BE2C (cell line): ENCODE measurements around the gene ZNF138.

Source experiments
- DNase-seq: peaks from one replicate; pipeline ENCODE4 v3.0.0-alpha.2; 2020
- H3K27me3 ChIP-seq: fragments of 250-450 bp; sonication (Bioruptor Pico); 2 replicates; pipeline ENCODE4 v1.5.1; 2020; ENCODE audit warnings: mild to moderate bottlenecking
- H3K36me3 ChIP-seq: fragments of 250-450 bp; sonication (Bioruptor Pico); 2 replicates; pipeline ENCODE4 v1.5.1; 2020; ENCODE audit warnings: mild to moderate bottlenecking
- H3K4me1 ChIP-seq: fragments of 250-450 bp; sonication (Bioruptor Pico); 2 replicates; pipeline ENCODE4 v1.5.1; 2020
- H3K4me3 ChIP-seq: 2 replicates; pipeline ENCODE4 v1.5.1; 2011; ENCODE audit warnings: low read depth, low read length
- H3K9me3 ChIP-seq: fragments of 250-450 bp; sonication (Bioruptor Pico); 2 replicates; pipeline ENCODE4 v1.5.1; 2020
- CTCF ChIP-seq: IDR thresholded peaks from 2 replicates; pipeline ENCODE4 v1.5.1; 2012; ENCODE audit warnings: mild to moderate bottlenecking, low read depth, low read length

ZNF138 gene

GRCh38 chr7:64879800-64880199 is 85.6 kb downstream of the ZNF138 start:
- DNase-seq, result no peak
- no peaks in the 10 kb centered on the region; the same call in 1 of the 2 replicates for H3K9me3 ChIP-seq
- H3K4me1 ChIP-seq, result no peaks in the 10 kb centered on the region
- no peaks in the 10 kb centered on the region for H3K27me3 ChIP-seq
- no peak for TF ChIP-seq CTCF
- H3K4me3 ChIP-seq, result no peak overlapping the region
- no peaks in the 10 kb centered on the region for H3K36me3 ChIP-seq

GRCh38 chr7:64880322-64881297 is 86.4 kb downstream of the ZNF138 start:
- no peaks in the 10 kb centered on the region for H3K36me3 ChIP-seq
- no peak overlapping the region for H3K4me3 ChIP-seq
- TF ChIP-seq CTCF, result no peak
- H3K9me3 ChIP-seq, result no peaks in the 10 kb centered on the region; the same call in 1 of the 2 replicates
- no peaks in the 10 kb centered on the region for H3K4me1 ChIP-seq
- no peak for DNase-seq
- no peaks in the 10 kb centered on the region for H3K27me3 ChIP-seq

GRCh38 chr7:64881461-64882287 is 87.4 kb downstream of the ZNF138 start:
- no peak for TF ChIP-seq CTCF
- no peaks in the 10 kb centered on the region for H3K27me3 ChIP-seq
- no peaks in the 10 kb centered on the region; the same call in 1 of the 2 replicates for H3K9me3 ChIP-seq
- no peaks in the 10 kb centered on the region for H3K36me3 ChIP-seq
- no peak overlapping the region for H3K4me3 ChIP-seq
- no peak for DNase-seq
- no peaks in the 10 kb centered on the region for H3K4me1 ChIP-seq

GRCh38 chr7:64882341-64883112 is 88.3 kb downstream of the ZNF138 start:
- TF ChIP-seq CTCF, result no peak
- Histone ChIP-seq H3K4me1 (no peaks in the 10 kb centered on the region), H3K36me3 (no peaks in the 10 kb centered on the region), H3K9me3 (no peaks in the 10 kb centered on the region; the same call in 1 of the 2 replicates), H3K27me3 (no peaks in the 10 kb centered on the region), H3K4me3 (no peak overlapping the region)
- DNase-seq, result no peak
